Breast epithelium (tissue), 3 donors: ENCODE data around the gene TXNRD2.

Experiments
- CTCF ChIP-seq, 3 donors: fragments of 450-650 bp; IDR thresholded peaks; one replicate each; pipeline ENCODE4 v1.5.1; 2016 to 2017; ENCODE audit warnings: antibody characterized with exemption in 3 of 3, mild to moderate bottlenecking in 3 of 3, moderate library complexity in 3 of 3
- POLR2AphosphoS5 ChIP-seq, 3 donors: sonication (generic); formaldehyde crosslinking; IDR thresholded peaks; one replicate each; pipeline ENCODE4 v1.6.1; 2017; ENCODE audit warnings: antibody characterized with exemption in 3 of 3

- TF ChIP-seq POLR2AphosphoS5 (IDR thresholded peaks at IDR 0.05) (no peak), CTCF (IDR thresholded peaks at IDR 0.05) (no peak)
Measured at GRCh38 chr22:19961201-19961580, 19.6 kb upstream of the TXNRD2 start.
